K562 (cell line): ENCODE data around the gene CCR8. TPM values are rescaled to one million over a fixed set of nuclear protein-coding genes. Genes with fewer than 3 reads are reported as not detected.

Experiments
- ATAC-seq: fragments of 200-7000 bp; cut with Tn5 transposase; 3 replicates; pipeline ENCODE4 v1.9.1; 2020; ENCODE audit warnings: moderate library complexity
- BruUV-seq: library from RNA; stranded (reverse); fragments of 400-500 nt; replicated peaks from 2 replicates; lab custom pipeline; 2021; lab: Mats Ljungman, UMichigan
- CTCF ChIA-PET: fragments of 300-600 bp; formaldehyde crosslinking; extraction: SDS; loops from one replicate; lab custom pipeline; 2021; ENCODE audit warnings: low intra/inter-chr PET ratio; lab: Yijun Ruan, JAX
- POLR2A ChIA-PET: fragments of 300-600, 350-650 bp; sonication (Branson Sonifier 250); formaldehyde crosslinking; extraction: SDS; loops from one replicate; lab custom pipeline; 2021; ENCODE audit warnings: antibody characterized with exemption, inconsistent platforms; lab: Yijun Ruan, JAX
- DNase-seq, 4 experiments: peaks; one replicate each; pipeline versions ENCODE4 v3.0.0 to v3.0.0-alpha.2; 2011 to 2018; ENCODE audit warnings: low spot score in 3 of 4, mixed read lengths in 3 of 4; ENCODE audit errors: extremely low read depth in 1 of 4
- FAIRE-seq: peaks from 2 replicates; lab custom pipeline; 2011; peaks lifted over from hg19 to GRCh38; lab: Jason Lieb, UNC
- H2AFZ ChIP-seq: 2 replicates; pipeline ENCODE4 v1.6.0; 2011; ENCODE audit warnings: low read depth, low read length, control low read depth, inconsistent platforms
- H3K27ac ChIP-seq: fragments of 200-600 bp; 3 replicates; pipeline ENCODE4 v1.8.0; 2011; ENCODE audit warnings: low read depth, mild to moderate bottlenecking, control low read depth, inconsistent platforms, low read length, moderate library complexity, mixed read lengths; ENCODE audit errors: extremely low read depth
- H3K27me3 ChIP-seq, 2 experiments: fragments of 300-600 bp in 1 of 2; 2 replicates in 1 of 2; 3 replicates in 1 of 2; pipeline versions ENCODE4 v1.6.0 to v1.8.0; 2011; ENCODE audit warnings: inconsistent platforms in 2 of 2, low read length in 2 of 2, mild to moderate bottlenecking in 1 of 2, mixed read lengths in 1 of 2, moderate library complexity in 1 of 2; ENCODE audit not compliant: control insufficient read depth in 2 of 2, insufficient read depth in 2 of 2
- H3K36me3 ChIP-seq: fragments of 300-600 bp; 3 replicates; pipeline ENCODE4 v1.8.0; 2011; ENCODE audit warnings: mild to moderate bottlenecking, low read length, inconsistent platforms; ENCODE audit not compliant: control insufficient read depth, insufficient read depth
- H3K4me1 ChIP-seq, 2 experiments: fragments of 200-600 bp in 1 of 2; replicated peaks in 1 of 2; 2 replicates in 1 of 2; 3 replicates in 1 of 2; pipeline versions ENCODE4 v1.5.1 to v1.8.0; 2011; ENCODE audit warnings: inconsistent platforms in 2 of 2, low read length in 2 of 2, mild to moderate bottlenecking in 1 of 2, mixed read lengths in 1 of 2, moderate library complexity in 1 of 2; ENCODE audit not compliant: control insufficient read depth in 2 of 2, insufficient read depth in 2 of 2
- H3K4me2 ChIP-seq: 2 replicates; pipeline ENCODE4 v1.6.1; 2011; ENCODE audit warnings: low read length, control low read depth, inconsistent platforms, mixed read lengths; ENCODE audit not compliant: insufficient read depth
- H3K4me3 ChIP-seq: fragments of 200-600 bp; sonication (generic), shearing (Covaris generic); 2 replicates; pipeline ENCODE4 v1.5.1; 2016; ENCODE audit warnings: control low read depth, inconsistent platforms
- H3K79me2 ChIP-seq: fragments of 200-600 bp; 3 replicates; pipeline ENCODE4 v1.8.0; 2011; ENCODE audit warnings: low read length, inconsistent platforms; ENCODE audit not compliant: control insufficient read depth, insufficient read depth
- H3K9ac ChIP-seq, 2 experiments: 2 replicates each; pipeline versions ENCODE4 v1.6.0 to v1.6.1; 2011; ENCODE audit warnings: low read depth in 2 of 2, low read length in 2 of 2, control low read depth in 1 of 2, inconsistent platforms in 1 of 2, mild to moderate bottlenecking in 1 of 2, mixed read lengths in 1 of 2; ENCODE audit not compliant: insufficient read depth in 1 of 2
- H3K9me1 ChIP-seq: one replicate; pipeline ENCODE4 v1.6.0; 2011; ENCODE audit warnings: inconsistent platforms, mild to moderate bottlenecking, low read length, moderate library complexity; ENCODE audit not compliant: control insufficient read depth, insufficient read depth
- H3K9me3 ChIP-seq: replicated peaks from 2 replicates; pipeline ENCODE4 v1.5.1; 2011; ENCODE audit warnings: low read depth, low read length, inconsistent platforms; ENCODE audit not compliant: control insufficient read depth, insufficient read depth
- H4K20me1 ChIP-seq: replicated peaks from 2 replicates; pipeline ENCODE4 v1.6.1; 2011; ENCODE audit warnings: low read length, inconsistent platforms, mixed read lengths; ENCODE audit not compliant: control insufficient read depth, insufficient read depth
- ARID3A ChIP-seq: IDR thresholded peaks from 2 replicates; pipeline ENCODE4 v1.6.1; 2012; ENCODE audit warnings: low read depth, low read length, improper control_type of control experiment, borderline replicate concordance
- WGBS: fragments of 100-300 bp; shearing (Covaris generic); methylation state at CpG from one replicate; pipeline ENCODE4 v1.1.6; 2016; ENCODE audit warnings: low coverage, mixed read lengths; ENCODE audit not compliant: insufficient coverage; ENCODE audit errors: missing lambda C conversion rate; 5-methylcytosine and 5-hydroxymethylcytosine counted together
- in situ Hi-C: fragments of 300-500 bp; cut with MboI; formaldehyde crosslinking; loops from 4 replicates; pipeline ENCODE4 v1.15.0; 2018; ENCODE audit warnings: inconsistent platforms, mixed read lengths
- intact Hi-C: fragments of 100-400 bp; cut with micrococcal nuclease; formaldehyde crosslinking; loops from 2 replicates; pipeline ENCODE4 v1.14.2; 2022
- polyA plus RNA-seq, 8 experiments: library from polyadenylated mRNA; depleted of rRNA in 4 of 8; stranded (reverse) in 5 of 8; unstranded in 3 of 8; fragments of >200 nt; fragmentation: Nextera tagmentation in 2 of 8; fragmentation: Illumina TruSeq in 1 of 8; extraction: Ambion mirVana in 2 of 8; extraction: Trizol in 1 of 8; gene quantifications; 2 replicates each; pipeline versions ENCODE4 v1.2.1 to v1.2.3, GENCODE V29; 2011 to 2014; ENCODE audit warnings: inconsistent platforms in 1 of 8, missing spikeins in 1 of 8
- total RNA-seq, 7 experiments: library from RNA; depleted of rRNA in 6 of 7; stranded (reverse); fragments of >200 nt in 6 of 7; fragmentation: Illumina TruSeq in 2 of 7; extraction: Trizol in 2 of 7; gene quantifications; 2 replicates each; pipeline versions ENCODE4 v1.2.1 to v1.2.3, GENCODE V29; 2011 to 2021; ENCODE audit warnings: low replicate concordance in 1 of 7

CCR8 gene
- total and polyA plus RNA-seq, 9 of the 15 experiments (the other 6 are each of a cell fraction or from before 2014, with no cell fraction given), result not detected

DNA sequence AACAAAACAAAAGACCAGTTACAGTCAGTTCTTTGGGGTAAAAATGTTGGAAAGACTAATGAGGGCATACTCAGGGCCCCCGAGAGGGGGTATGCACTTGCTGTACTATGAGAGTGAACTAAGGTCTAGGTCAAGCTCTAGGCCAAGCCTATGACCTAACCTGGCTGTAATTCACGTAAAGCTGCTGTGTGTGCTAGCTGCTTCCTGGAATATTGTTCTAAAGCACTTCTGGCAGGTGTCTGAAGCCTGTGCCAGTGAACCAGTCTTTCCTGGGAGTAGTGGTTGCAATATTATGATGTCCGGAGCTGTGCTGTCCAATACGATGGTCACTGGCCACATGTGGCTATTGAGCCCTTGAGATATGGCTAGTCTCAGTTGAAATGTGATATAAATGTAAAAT, 36.5 kb upstream of the CCR8 start:
- DNase-seq, result no peak
- H3K9me3 ChIP-seq, result 0 out of 2 replicates have a peak, but pooled peaks cover 3% of the 10 kb centered on the region
- no peaks in the 10 kb centered on the region for H3K36me3 ChIP-seq
- H3K4me3 ChIP-seq, result no peak overlapping the region
- ATAC-seq, result no peak
- no peak for TF ChIP-seq ARID3A
- ChIA-PET CTCF (interaction anchor here (2.5 kb wide), 1 partner anchor 103 kb away, joined by 9 read pairs; no protein-coding TSS in a partner anchor), POLR2A (interaction anchor here (0.6 to 2.2 kb wide), 4 partner anchors 102 to 175 kb away, joined by 3 to 14 read pairs (median 3); partner anchors contain the start of gene XIRP1)
- H3K27ac ChIP-seq, result no peak overlapping the region
- H4K20me1 ChIP-seq, result no peaks in the 10 kb centered on the region
- no peak overlapping the region for H2AFZ ChIP-seq
- H3K9me1 ChIP-seq, result no peaks in the 10 kb centered on the region
- 3% methylated on average over 4 of the region's 4 CpGs for WGBS
- H3K27me3 ChIP-seq, result peaks cover 3 to 20% of the 10 kb centered on the region in 2 experiments; a peak in 3 of 5 replicates
- H3K4me2 ChIP-seq, result no peak overlapping the region
- in situ Hi-C loops (no loop called here), intact Hi-C loops (loop anchor here (1.0 kb wide), 1 partner anchor 85 kb away; no protein-coding TSS in a partner anchor)
- BruUV-seq, result no TSS peak
- H3K9ac ChIP-seq, result no peak overlapping the region
- FAIRE-seq, result no peak
- no peaks in the 10 kb centered on the region for H3K79me2 ChIP-seq
- peaks cover 0 to 2% of the 10 kb centered on the region in 2 experiments; a peak in 2 of 5 replicates for H3K4me1 ChIP-seq
